A673 (cell line): ENCODE data around the gene FUCA1. TPM values are rescaled to one million over a fixed set of nuclear protein-coding genes. Genes with fewer than 3 reads are reported as not detected.

Source experiments
- BruUV-seq: library from RNA; stranded (reverse); fragments of 400-500 nt; replicated peaks from 2 replicates; lab custom pipeline; 2021; lab: Mats Ljungman, UMichigan
- CTCF ChIA-PET: fragments of 300-600 bp; sonication (Branson Sonifier 250); formaldehyde crosslinking; loops from one replicate; lab custom pipeline; 2022; ENCODE audit warnings: antibody characterized with exemption; lab: Charles Lee
- POLR2A ChIA-PET: fragments of 300-600 bp; sonication (Branson Sonifier 250); formaldehyde crosslinking; loops from one replicate; lab custom pipeline; 2022; ENCODE audit warnings: antibody characterized with exemption; ENCODE audit not compliant: low non-redundant PET; lab: Charles Lee
- DNase-seq: peaks from one replicate; pipeline ENCODE4 v3.0.0-alpha.2; 2015; ENCODE audit warnings: low spot score
- H3K27ac ChIP-seq: fragments of 200-600 bp; sonication (generic); 2 replicates; pipeline ENCODE4 v1.5.1; 2016; ENCODE audit warnings: mixed run types, low read depth, mild to moderate bottlenecking, mixed read lengths, antibody characterized with exemption, low read length; ENCODE audit not compliant: poor library complexity, severe bottlenecking
- H3K27me3 ChIP-seq: fragments of 200-600 bp; sonication (generic); replicated peaks from 2 replicates; pipeline ENCODE4 v1.6.1; 2017; ENCODE audit warnings: mixed run types, low read depth, mild to moderate bottlenecking, mixed read lengths, antibody characterized with exemption, low read length; ENCODE audit not compliant: insufficient read depth, poor library complexity
- H3K36me3 ChIP-seq: fragments of 200-600 bp; sonication (generic); 2 replicates; pipeline ENCODE4 v1.6.1; 2016; ENCODE audit warnings: mixed run types, mild to moderate bottlenecking, mixed read lengths, antibody characterized with exemption, low read length; ENCODE audit not compliant: insufficient read depth, poor library complexity, severe bottlenecking
- H3K4me1 ChIP-seq: fragments of 200-600 bp; sonication (generic); 2 replicates; pipeline ENCODE4 v1.6.1; 2017; ENCODE audit warnings: mixed run types, mild to moderate bottlenecking, mixed read lengths, antibody characterized with exemption, low read length; ENCODE audit not compliant: insufficient read depth, poor library complexity, severe bottlenecking
- H3K4me3 ChIP-seq: fragments of 200-600 bp; sonication (generic); 2 replicates; pipeline ENCODE4 v1.5.1; 2016; ENCODE audit warnings: low read depth, mixed run types, mild to moderate bottlenecking, mixed read lengths, low read length; ENCODE audit not compliant: poor library complexity, severe bottlenecking
- H3K9me3 ChIP-seq: fragments of 200-600 bp; sonication (generic); 2 replicates; pipeline ENCODE4 v1.6.1; 2016; ENCODE audit warnings: mixed run types, low read depth, mild to moderate bottlenecking, mixed read lengths, antibody characterized with exemption, low read length; ENCODE audit not compliant: poor library complexity, severe bottlenecking
- EZH2 ChIP-seq: fragments of 200-600 bp; sonication (generic); IDR thresholded peaks from 2 replicates; pipeline ENCODE4 v1.6.1; 2017; ENCODE audit warnings: borderline replicate concordance, low read depth, mild to moderate bottlenecking, mixed read lengths, antibody characterized with exemption, low read length; ENCODE audit not compliant: poor library complexity, severe bottlenecking
- intact Hi-C: fragments of 100-400 bp; cut with micrococcal nuclease; formaldehyde crosslinking; loops from one replicate; pipeline ENCODE4 v1.10.0; 2022; ENCODE audit not compliant: unreplicated experiment
- total RNA-seq: library from RNA; stranded (reverse); gene quantifications from 2 replicates; pipeline ENCODE4 v1.2.3, GENCODE V29; 2021
- TF ChIP-seq, protein P1 (sequence below): fragments of 300-800, 200-600 bp; sonication (generic); conservative IDR thresholded peaks from 2 replicates; pipeline ENCODE4 v1.5.1; 2017; ENCODE audit warnings: low read depth, mild to moderate bottlenecking, antibody characterized with exemption, low read length, moderate library complexity, mixed read lengths

FUCA1 gene
- total RNA-seq, 1 experiment from 2014 or later: 8.9 TPM

- ChIA-PET POLR2A (no interaction called here), CTCF (no interaction called here)
- TF ChIP-seq, protein P1, sequence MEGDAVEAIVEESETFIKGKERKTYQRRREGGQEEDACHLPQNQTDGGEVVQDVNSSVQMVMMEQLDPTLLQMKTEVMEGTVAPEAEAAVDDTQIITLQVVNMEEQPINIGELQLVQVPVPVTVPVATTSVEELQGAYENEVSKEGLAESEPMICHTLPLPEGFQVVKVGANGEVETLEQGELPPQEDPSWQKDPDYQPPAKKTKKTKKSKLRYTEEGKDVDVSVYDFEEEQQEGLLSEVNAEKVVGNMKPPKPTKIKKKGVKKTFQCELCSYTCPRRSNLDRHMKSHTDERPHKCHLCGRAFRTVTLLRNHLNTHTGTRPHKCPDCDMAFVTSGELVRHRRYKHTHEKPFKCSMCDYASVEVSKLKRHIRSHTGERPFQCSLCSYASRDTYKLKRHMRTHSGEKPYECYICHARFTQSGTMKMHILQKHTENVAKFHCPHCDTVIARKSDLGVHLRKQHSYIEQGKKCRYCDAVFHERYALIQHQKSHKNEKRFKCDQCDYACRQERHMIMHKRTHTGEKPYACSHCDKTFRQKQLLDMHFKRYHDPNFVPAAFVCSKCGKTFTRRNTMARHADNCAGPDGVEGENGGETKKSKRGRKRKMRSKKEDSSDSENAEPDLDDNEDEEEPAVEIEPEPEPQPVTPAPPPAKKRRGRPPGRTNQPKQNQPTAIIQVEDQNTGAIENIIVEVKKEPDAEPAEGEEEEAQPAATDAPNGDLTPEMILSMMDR: no peak
- TF ChIP-seq EZH2: no peak
Measured at GRCh38 chr1:23910553-23911246, 42.6 kb upstream of the FUCA1 start.

DNA sequence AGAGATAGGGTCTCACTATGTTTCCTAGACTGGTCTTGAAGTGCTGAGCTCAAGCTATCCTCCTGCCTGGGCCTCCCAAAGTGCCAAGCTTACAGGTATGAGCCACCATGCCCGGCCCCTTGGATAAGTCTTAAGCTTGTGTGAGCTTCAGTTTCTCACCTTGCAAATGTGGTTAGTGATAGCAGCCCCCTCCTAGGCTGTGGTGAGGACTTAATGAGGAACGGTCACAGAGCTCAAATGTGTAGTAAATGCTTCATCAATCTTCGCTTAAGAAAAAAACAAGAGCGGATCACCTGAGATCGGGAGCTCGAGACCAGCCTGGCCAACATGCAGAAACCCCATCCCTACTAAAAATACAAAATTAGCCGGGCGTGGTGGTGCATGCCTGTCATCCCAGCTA lies 42.1 kb upstream of the FUCA1 start:
- no peak overlapping the region for H3K27ac ChIP-seq
- CTCF ChIA-PET: no interaction called here
- H3K9me3 ChIP-seq: no peaks in the 10 kb centered on the region
- BruUV-seq: no TSS peak
- no peak overlapping the region for H3K4me3 ChIP-seq
- no peaks in the 10 kb centered on the region for H3K4me1 ChIP-seq
- H3K27me3 ChIP-seq: no peaks in the 10 kb centered on the region
- no peak for DNase-seq
- intact Hi-C loops: no loop called here
- POLR2A ChIA-PET: interaction anchor here (0.6 kb wide), 1 partner anchor 78 kb away, joined by 3 read pairs; no protein-coding TSS in a partner anchor
- TF ChIP-seq EZH2: no peak
- TF ChIP-seq, protein P1: no peak
- H3K36me3 ChIP-seq: no peaks in the 10 kb centered on the region

More at GRCh38 chr1:23910553-23911246, 42.6 kb upstream of the FUCA1 start:
- no TSS peak for BruUV-seq
- H3K4me1 ChIP-seq: no peaks in the 10 kb centered on the region
- H3K27me3 ChIP-seq: no peaks in the 10 kb centered on the region
- no peak overlapping the region for H3K4me3 ChIP-seq
- H3K36me3 ChIP-seq: no peaks in the 10 kb centered on the region
- H3K9me3 ChIP-seq: no peaks in the 10 kb centered on the region
- H3K27ac ChIP-seq: no peak overlapping the region
- no peak for DNase-seq
- intact Hi-C loops: no loop called here

DNA sequence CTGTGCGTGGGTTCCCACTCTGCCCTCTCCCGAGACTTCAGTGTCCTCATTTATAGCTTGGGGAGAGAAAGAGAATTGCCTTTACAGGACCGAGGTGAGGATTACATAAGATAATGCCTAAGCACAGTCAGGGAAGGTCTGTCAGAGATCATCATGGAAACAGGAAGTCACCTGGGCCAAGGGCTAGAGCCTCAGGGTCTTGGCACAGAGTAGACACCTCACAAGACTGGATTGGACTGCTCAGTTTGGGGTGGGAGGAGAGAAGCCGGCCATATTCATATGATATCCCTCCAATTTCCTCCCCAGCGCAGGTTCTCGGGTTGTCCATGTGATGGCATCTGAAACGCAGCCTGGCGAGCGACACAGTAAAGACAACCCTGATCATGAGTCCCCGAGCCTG lies 41.3 kb upstream of the FUCA1 start:
- Histone ChIP-seq H3K27me3 (no peaks in the 10 kb centered on the region), H3K4me1 (no peaks in the 10 kb centered on the region), H3K9me3 (no peaks in the 10 kb centered on the region), H3K36me3 (no peaks in the 10 kb centered on the region), H3K4me3 (no peak overlapping the region), H3K27ac (no peak overlapping the region)
- ChIA-PET POLR2A (no interaction called here), CTCF (no interaction called here)
- TF ChIP-seq, protein P1: no peak
- TF ChIP-seq EZH2: no peak
- intact Hi-C loops: no loop called here
- no peak for DNase-seq
- BruUV-seq: no TSS peak
